ENCODE results near the gene WHAMM. TPM values are rescaled to one million over a fixed set of nuclear protein-coding genes. Genes with fewer than 3 reads are reported as not detected.

Gene WHAMM
- total RNA-seq, 2 experiments from 2014 or later: 86.4 to 87.7 TPM

DNA sequence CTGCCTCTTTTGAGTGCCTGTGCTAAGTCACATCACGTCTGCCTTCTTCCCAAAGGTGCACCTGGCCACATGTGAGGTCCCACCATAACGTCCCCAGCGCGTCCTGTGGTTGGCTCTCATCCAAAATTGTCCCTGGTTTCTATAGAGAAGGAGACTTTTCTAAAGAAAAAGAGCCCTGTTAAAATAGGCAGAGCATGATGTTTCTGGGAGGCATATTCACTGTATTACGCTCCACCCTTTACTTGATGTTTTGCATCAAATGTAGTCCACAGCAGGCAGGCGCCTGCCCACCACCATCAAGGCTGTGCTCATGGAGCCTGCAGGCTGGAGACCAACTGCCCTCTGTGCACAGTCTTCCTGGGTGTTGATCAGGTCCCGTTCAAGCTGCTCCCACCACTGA, 36.3 kb downstream of the WHAMM start:
- ChIA-PET POLR2A (no interaction called here), CTCF (no interaction called here)
- Mint-ChIP-seq H3K4me1 (ENCODE audit: low read depth) (peaks cover 18% of the 10 kb centered on the region), H3K36me3 (ENCODE audit: low read depth) (peaks cover 4% of the 10 kb centered on the region), H3K4me3 (no peak overlapping the region), H3K27me3 (no peaks in the 10 kb centered on the region), H3K27ac (no peak overlapping the region), H3K9me3 (no peaks in the 10 kb centered on the region)
- Histone ChIP-seq H3K27me3 (ENCODE audit: control insufficient read depth in 1 of 2, insufficient read depth in 2 of 2, low read length in 2 of 2) (no peaks in the 10 kb centered on the region), H3K4me3 (ENCODE audit: low read length) (no peak overlapping the region), H3K4me1 (ENCODE audit: insufficient read depth, low read length) (peaks cover 4% of the 10 kb centered on the region), H3K9me3 (ENCODE audit: control insufficient read depth in 1 of 2, insufficient read depth in 1 of 2, low read length in 2 of 2) (peaks cover 0 to 5% of the 10 kb centered on the region in 2 experiments), H3K36me3 (ENCODE audit: insufficient read depth, low read length) (no peaks in the 10 kb centered on the region), H3K27ac (ENCODE audit: low read depth in 1 of 2, low read length in 2 of 2) (no peak overlapping the region)
- TF ChIP-seq, protein P1, sequence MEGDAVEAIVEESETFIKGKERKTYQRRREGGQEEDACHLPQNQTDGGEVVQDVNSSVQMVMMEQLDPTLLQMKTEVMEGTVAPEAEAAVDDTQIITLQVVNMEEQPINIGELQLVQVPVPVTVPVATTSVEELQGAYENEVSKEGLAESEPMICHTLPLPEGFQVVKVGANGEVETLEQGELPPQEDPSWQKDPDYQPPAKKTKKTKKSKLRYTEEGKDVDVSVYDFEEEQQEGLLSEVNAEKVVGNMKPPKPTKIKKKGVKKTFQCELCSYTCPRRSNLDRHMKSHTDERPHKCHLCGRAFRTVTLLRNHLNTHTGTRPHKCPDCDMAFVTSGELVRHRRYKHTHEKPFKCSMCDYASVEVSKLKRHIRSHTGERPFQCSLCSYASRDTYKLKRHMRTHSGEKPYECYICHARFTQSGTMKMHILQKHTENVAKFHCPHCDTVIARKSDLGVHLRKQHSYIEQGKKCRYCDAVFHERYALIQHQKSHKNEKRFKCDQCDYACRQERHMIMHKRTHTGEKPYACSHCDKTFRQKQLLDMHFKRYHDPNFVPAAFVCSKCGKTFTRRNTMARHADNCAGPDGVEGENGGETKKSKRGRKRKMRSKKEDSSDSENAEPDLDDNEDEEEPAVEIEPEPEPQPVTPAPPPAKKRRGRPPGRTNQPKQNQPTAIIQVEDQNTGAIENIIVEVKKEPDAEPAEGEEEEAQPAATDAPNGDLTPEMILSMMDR (IDR thresholded peaks at IDR 0.05): no peak
- DNase-seq: no peak
- intact Hi-C loops (cut with DNase I, micrococcal nuclease): no loop called here
- no peak for ATAC-seq (ENCODE audit: poor library complexity)

DNA sequence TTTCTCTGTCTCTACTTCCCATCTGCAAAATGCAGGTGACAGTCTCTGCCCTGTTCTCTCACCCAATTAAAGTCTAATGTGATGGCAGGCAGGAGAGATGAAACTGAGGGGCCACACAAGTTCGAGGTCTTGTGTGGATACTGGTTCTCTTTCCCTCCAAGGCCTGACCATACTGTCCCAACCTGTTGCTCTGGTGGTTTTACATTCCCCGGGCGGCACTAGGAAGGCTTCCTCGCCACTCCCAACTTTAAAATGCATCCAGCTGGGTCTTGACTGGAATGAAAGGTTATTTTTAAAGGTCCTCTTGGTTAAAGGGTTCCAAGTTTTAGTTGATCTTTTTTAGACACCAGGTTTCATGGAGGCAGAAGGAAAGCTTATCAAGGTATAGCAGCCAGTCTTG, 37.2 kb downstream of the WHAMM start:
- DNase-seq: no peak
- TF ChIP-seq, protein P1 (IDR thresholded peaks at IDR 0.05): no peak
- no peak overlapping the region for H3K27ac ChIP-seq (ENCODE audit: low read depth in 1 of 2, low read length in 2 of 2)
- H3K4me1 ChIP-seq (ENCODE audit: insufficient read depth, low read length): peaks cover 4% of the 10 kb centered on the region
- H3K4me1 Mint-ChIP-seq (ENCODE audit: low read depth): peaks cover 18% of the 10 kb centered on the region
- peaks cover 0 to 5% of the 10 kb centered on the region in 2 experiments for H3K9me3 ChIP-seq (ENCODE audit: control insufficient read depth in 1 of 2, insufficient read depth in 1 of 2, low read length in 2 of 2)
- peaks cover 4% of the 10 kb centered on the region for H3K36me3 Mint-ChIP-seq (ENCODE audit: low read depth)
- ATAC-seq (ENCODE audit: poor library complexity): no peak
- no peak overlapping the region for H3K27ac Mint-ChIP-seq
- ChIA-PET CTCF (no interaction called here), POLR2A (no interaction called here)
- H3K36me3 ChIP-seq (ENCODE audit: insufficient read depth, low read length): no peaks in the 10 kb centered on the region
- intact Hi-C loops (cut with DNase I, micrococcal nuclease): no loop called here
- H3K27me3 Mint-ChIP-seq: no peaks in the 10 kb centered on the region
- no peak overlapping the region for H3K4me3 Mint-ChIP-seq
- H3K4me3 ChIP-seq (ENCODE audit: low read length): no peak overlapping the region
- H3K27me3 ChIP-seq (ENCODE audit: control insufficient read depth in 1 of 2, insufficient read depth in 2 of 2, low read length in 2 of 2): no peaks in the 10 kb centered on the region
- no peaks in the 10 kb centered on the region for H3K9me3 Mint-ChIP-seq

DNA sequence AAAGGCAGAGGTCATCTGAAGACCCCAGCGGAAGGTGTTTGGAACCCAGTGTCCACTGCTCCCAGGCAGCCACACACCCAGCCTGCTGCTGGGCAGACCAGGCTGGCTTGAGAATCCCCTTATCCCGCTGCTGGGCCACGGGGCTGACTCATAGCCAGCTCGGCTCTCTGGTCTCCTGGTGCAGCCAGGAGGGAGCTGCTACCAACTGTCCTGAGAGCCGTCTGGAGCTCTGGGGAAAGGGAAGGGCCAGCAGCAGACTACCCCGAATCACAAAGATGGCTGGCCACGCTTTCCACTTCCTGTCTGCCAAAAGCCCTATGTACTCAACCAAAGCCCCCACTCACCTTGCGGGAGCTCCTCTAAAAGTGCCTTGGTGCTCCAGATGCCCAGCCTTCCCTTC, 38.3 kb downstream of the WHAMM start:
- no peak overlapping the region for H3K4me3 Mint-ChIP-seq
- CTCF ChIA-PET: no interaction called here
- DNase-seq (no peak), ATAC-seq (ENCODE audit: poor library complexity) (no peak)
- H3K4me1 ChIP-seq (ENCODE audit: insufficient read depth, low read length): peaks cover 4% of the 10 kb centered on the region
- no peaks in the 10 kb centered on the region for H3K9me3 Mint-ChIP-seq
- H3K36me3 ChIP-seq (ENCODE audit: insufficient read depth, low read length): no peaks in the 10 kb centered on the region
- POLR2A ChIA-PET: no interaction called here
- TF ChIP-seq, protein P1 (IDR thresholded peaks at IDR 0.05): no peak
- peaks cover 4% of the 10 kb centered on the region for H3K36me3 Mint-ChIP-seq (ENCODE audit: low read depth)
- H3K27ac Mint-ChIP-seq: no peak overlapping the region
- intact Hi-C loops (cut with DNase I, micrococcal nuclease): no loop called here
- H3K4me1 Mint-ChIP-seq (ENCODE audit: low read depth): peaks cover 18% of the 10 kb centered on the region
- H3K27ac ChIP-seq (ENCODE audit: low read depth in 1 of 2, low read length in 2 of 2): no peak overlapping the region
- H3K27me3 Mint-ChIP-seq: no peaks in the 10 kb centered on the region
- H3K9me3 ChIP-seq (ENCODE audit: control insufficient read depth in 1 of 2, insufficient read depth in 1 of 2, low read length in 2 of 2): peaks cover 0 to 5% of the 10 kb centered on the region in 2 experiments
- no peaks in the 10 kb centered on the region for H3K27me3 ChIP-seq (ENCODE audit: control insufficient read depth in 1 of 2, insufficient read depth in 2 of 2, low read length in 2 of 2)
- no peak overlapping the region for H3K4me3 ChIP-seq (ENCODE audit: low read length)

All from CD4-positive, alpha-beta T cell (primary cell).